ENCODE results near the gene B3GNT3. TPM values are rescaled to one million over a fixed set of nuclear protein-coding genes. Genes with fewer than 3 reads are reported as not detected.
A peak's percentile ranks its signal among the peaks of the same experiment; 100 is the strongest.

Gene B3GNT3
- total RNA-seq, 4 donors from 2014 or later: 4.7 TPM; not detected in 3

GRCh38 chr19:17835182-17836006 lies 40.5 kb downstream of the B3GNT3 start:
- ATAC-seq: no peak
- no peaks in the 10 kb centered on the region for H3K9me3 ChIP-seq
- no peak overlapping the region for H3K27ac ChIP-seq
- H3K4me1 ChIP-seq: peaks cover 0 to 14% (median 0%) of the 10 kb centered on the region in 3 donors
- WGBS, 2 donors (ENCODE audit: low coverage in 1 of 2): 71 to 77% methylated on average over 3 to 4 of the region's 8 CpGs
- no peaks in the 10 kb centered on the region for H3K36me3 ChIP-seq
- no peak overlapping the region for H3K4me3 ChIP-seq
- TF ChIP-seq POLR2AphosphoS5 (IDR thresholded peaks at IDR 0.05) (no peak), CTCF (IDR thresholded peaks at IDR 0.05) (no peak), EP300 (IDR thresholded peaks at IDR 0.05) (no peak), POLR2A (IDR thresholded peaks at IDR 0.05) (no peak)
- H3K27me3 ChIP-seq: peaks cover 86% of the 10 kb centered on the region

- Histone ChIP-seq H3K4me1 (peaks cover 0 to 8% (median 4%) of the 10 kb centered on the region in 3 donors), H3K9me3 (no peaks in the 10 kb centered on the region), H3K27me3 (peaks cover 86% of the 10 kb centered on the region), H3K27ac (no peak overlapping the region), H3K36me3 (no peaks in the 10 kb centered on the region), H3K4me3 (no peak overlapping the region)
- TF ChIP-seq POLR2AphosphoS5 (IDR thresholded peaks at IDR 0.05) (no peak), CTCF (IDR thresholded peaks at IDR 0.05) (no peak), EP300 (IDR thresholded peaks at IDR 0.05) (no peak), POLR2A (IDR thresholded peaks at IDR 0.05) (no peak)
- no peak for ATAC-seq
- WGBS, 2 donors (ENCODE audit: low coverage in 1 of 2): 63% methylated on average over 2 of the region's 4 CpGs; no CpG with 5 or more reads in 1 of the 2 donors
Measured at GRCh38 chr19:17836530-17836929, 41.6 kb downstream of the B3GNT3 start.

- no peaks in the 10 kb centered on the region for H3K36me3 ChIP-seq
- no peak overlapping the region for H3K27ac ChIP-seq
- H3K4me1 ChIP-seq: peaks cover 0 to 20% (median 9%) of the 10 kb centered on the region in 3 donors
- 91% methylated on average over 4 of the region's 7 CpGs; no CpG with 5 or more reads in 1 of the 2 donors for WGBS, 2 donors (ENCODE audit: low coverage in 1 of 2)
- H3K27me3 ChIP-seq: peaks cover 86% of the 10 kb centered on the region
- ATAC-seq: no peak
- H3K9me3 ChIP-seq: no peaks in the 10 kb centered on the region
- TF ChIP-seq CTCF (IDR thresholded peaks at IDR 0.05): no peak
- TF ChIP-seq POLR2AphosphoS5 (IDR thresholded peaks at IDR 0.05): no peak
- H3K4me3 ChIP-seq: no peak overlapping the region
Measured at GRCh38 chr19:17837972-17838371, 43.0 kb downstream of the B3GNT3 start.

- WGBS, 2 donors (ENCODE audit: low coverage in 1 of 2): 60 to 100% methylated on average over 1 of the region's 6 CpGs
- Histone ChIP-seq H3K4me3 (no peak overlapping the region), H3K36me3 (no peaks in the 10 kb centered on the region), H3K27ac (no peak overlapping the region), H3K9me3 (no peaks in the 10 kb centered on the region), H3K27me3 (peaks cover 87% of the 10 kb centered on the region), H3K4me1 (peaks cover 0 to 22% (median 9%) of the 10 kb centered on the region in 3 donors)
- no peak for ATAC-seq
- TF ChIP-seq POLR2AphosphoS5 (IDR thresholded peaks at IDR 0.05) (no peak), POLR2A (IDR thresholded peaks at IDR 0.05) (no peak), CTCF (IDR thresholded peaks at IDR 0.05) (no peak), EP300 (IDR thresholded peaks at IDR 0.05) (no peak)
Measured at GRCh38 chr19:17840019-17840418, 45.1 kb downstream of the B3GNT3 start.

DNA sequence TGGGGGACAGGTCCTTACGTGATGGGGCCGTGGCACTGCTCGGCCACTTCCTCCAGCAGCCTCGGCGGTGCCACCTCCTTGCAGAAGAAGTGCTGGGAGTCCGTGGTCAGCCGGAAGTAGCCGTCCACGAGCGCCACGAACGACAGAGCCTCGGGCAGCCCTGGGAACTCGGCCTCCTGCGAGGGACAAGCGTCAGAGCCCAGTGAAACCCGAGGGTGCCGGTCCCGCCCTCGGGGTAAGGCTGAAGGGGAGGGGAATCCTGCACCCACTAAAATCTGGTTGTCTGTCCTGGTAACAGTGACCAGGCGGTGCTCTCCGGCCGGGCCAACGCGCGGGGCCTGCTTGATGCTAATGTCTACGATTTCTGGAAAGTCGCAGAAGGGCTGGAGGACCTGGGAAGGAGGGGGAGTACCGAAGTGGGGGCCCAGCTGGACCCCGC lies 46.5 kb downstream of the B3GNT3 start:
- peaks cover 88% of the 10 kb centered on the region for H3K27me3 ChIP-seq
- WGBS, 2 donors (ENCODE audit: low coverage in 1 of 2): 0 to 40% methylated on average over 4 to 9 of the region's 30 CpGs
- no peaks in the 10 kb centered on the region for H3K9me3 ChIP-seq
- peaks cover 0 to 22% (median 9%) of the 10 kb centered on the region in 3 donors for H3K4me1 ChIP-seq
- no peaks in the 10 kb centered on the region for H3K36me3 ChIP-seq
- peak overlapping the region in 1 of 2 donors; percentile 42 for H3K4me3 ChIP-seq
- TF ChIP-seq CTCF (IDR thresholded peaks at IDR 0.05) (no peak), POLR2A (IDR thresholded peaks at IDR 0.05) (no peak), POLR2AphosphoS5 (IDR thresholded peaks at IDR 0.05) (no peak), EP300 (IDR thresholded peaks at IDR 0.05) (no peak)
- ATAC-seq: peak; percentile 25
- H3K27ac ChIP-seq: peak overlapping the region in 1 of 4 donors; percentile 13
